Testis (tissue), 3 donors: ENCODE measurements around the gene SOCS7. TPM values are rescaled to one million over a fixed set of nuclear protein-coding genes. Genes with fewer than 3 reads are reported as not detected.

Experiments
- DNase-seq: peaks from one replicate; pipeline ENCODE4 v3.0.0-alpha.2; 2019
- H3K27ac ChIP-seq, 2 donors: fragments of 200-600 bp; sonication (generic); one replicate each; pipeline ENCODE4 v1.5.1; 2019
- H3K27me3 ChIP-seq: fragments of 200-600 bp; sonication (generic); one replicate; pipeline ENCODE4 v1.5.1; 2019
- H3K36me3 ChIP-seq: fragments of 200-600 bp; sonication (generic); one replicate; pipeline ENCODE4 v1.5.1; 2017; ENCODE audit warnings: low read depth; ENCODE audit errors: missing control alignments
- H3K4me1 ChIP-seq: fragments of 200-600 bp; sonication (generic); one replicate; pipeline ENCODE4 v1.5.1; 2019
- H3K4me3 ChIP-seq, 2 donors: fragments of 200-600 bp; sonication (generic); one replicate each; pipeline ENCODE4 v1.5.1; 2017 to 2019
- H3K9me3 ChIP-seq: fragments of 200-600 bp; sonication (generic); one replicate; pipeline ENCODE4 v1.5.1; 2017
- CTCF ChIP-seq, 3 experiments: fragments of 450-650 bp in 2 of 3; fragments of 200-600 bp in 1 of 3; sonication (generic) in 1 of 3; IDR thresholded peaks; one replicate each; pipeline ENCODE4 v1.5.1; 2016 to 2019; ENCODE audit warnings: antibody characterized with exemption in 3 of 3, mild to moderate bottlenecking in 2 of 3, moderate library complexity in 1 of 3
- POLR2A ChIP-seq: fragments of 450-650 bp; IDR thresholded peaks from one replicate; pipeline ENCODE4 v1.6.1; 2017; ENCODE audit warnings: antibody characterized with exemption, mild to moderate bottlenecking, moderate library complexity
- WGBS, 2 donors: methylation state at CpG; one replicate each; pipeline ENCODE4 v1.1.5; 2018; 5-methylcytosine and 5-hydroxymethylcytosine counted together
- intact Hi-C: fragments of 100-400 bp; cut with DNase I; formaldehyde crosslinking; loops from one replicate; pipeline ENCODE4 v1.15.1; 2023; ENCODE audit warnings: low total_unique reads
- polyA plus RNA-seq: library from polyadenylated mRNA; stranded (reverse); fragments of 350-450 nt; fragmentation: Illumina TruSeq; extraction: RNeasy Lipid Tissue Mini Kit (QIAGEN cat#74804); gene quantifications from one replicate; pipeline ENCODE4 v1.2.3, GENCODE V29; 2014; ENCODE audit warnings: low read depth, low replicate concordance; ENCODE audit not compliant: insufficient read depth
- total RNA-seq, 2 donors: library from RNA; depleted of rRNA; stranded (reverse); fragments of >200 nt; gene quantifications; one replicate each; pipeline ENCODE4 v1.2.3, GENCODE V29; 2016

The SOCS7 gene
- total and polyA plus RNA-seq, 3 donors from 2014 or later: 74.9 to 132 (median 132) TPM

DNA sequence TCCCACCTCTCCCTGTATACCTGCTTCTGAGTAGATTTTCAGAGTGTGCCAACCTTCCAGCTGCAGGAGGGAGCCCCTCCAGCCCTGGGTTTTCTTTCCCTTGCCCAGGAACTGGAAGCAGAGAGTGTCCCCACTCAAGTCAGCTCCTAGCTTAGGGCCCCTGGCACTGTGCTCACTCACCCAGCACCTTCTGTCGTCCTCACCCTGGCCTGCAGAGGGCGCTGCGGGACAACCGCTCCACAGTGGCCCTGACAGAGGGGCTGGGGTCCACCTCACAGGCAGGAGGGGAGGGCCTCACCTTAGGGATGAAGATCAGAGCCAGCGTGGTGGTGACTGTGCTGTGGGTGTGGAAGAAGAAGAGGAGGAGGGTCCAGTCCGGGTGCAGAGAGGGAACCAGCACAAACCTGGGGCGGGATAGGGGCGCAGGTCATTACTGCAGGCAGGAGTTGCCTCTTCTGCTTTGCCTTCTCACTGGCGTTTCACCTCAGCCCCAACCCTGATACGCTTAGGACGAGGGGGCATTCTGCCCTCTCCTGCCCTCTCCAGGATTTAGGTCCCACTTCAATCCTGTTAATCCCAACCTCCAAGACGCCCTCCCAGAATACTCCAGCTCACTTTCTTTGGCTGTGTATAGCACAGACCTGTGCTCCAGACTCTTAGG, 17.9 kb upstream of the SOCS7 start:
- H3K4me1 ChIP-seq: no peaks in the 10 kb centered on the region
- TF ChIP-seq POLR2A: no peak
- peak; percentile 32 to 51 (median 33) for TF ChIP-seq CTCF (IDR thresholded peaks at IDR 0.05)
- H3K4me3 ChIP-seq: no peak overlapping the region
- no peaks in the 10 kb centered on the region for H3K36me3 ChIP-seq
- 55 to 56% methylated on average over 12 of the region's 12 CpGs for WGBS, 2 donors
- H3K27me3 ChIP-seq: no peaks in the 10 kb centered on the region
- no peaks in the 10 kb centered on the region for H3K9me3 ChIP-seq
- H3K27ac ChIP-seq: no peak overlapping the region
- DNase-seq: peak; percentile 58
- intact Hi-C loops: no loop called here

DNA sequence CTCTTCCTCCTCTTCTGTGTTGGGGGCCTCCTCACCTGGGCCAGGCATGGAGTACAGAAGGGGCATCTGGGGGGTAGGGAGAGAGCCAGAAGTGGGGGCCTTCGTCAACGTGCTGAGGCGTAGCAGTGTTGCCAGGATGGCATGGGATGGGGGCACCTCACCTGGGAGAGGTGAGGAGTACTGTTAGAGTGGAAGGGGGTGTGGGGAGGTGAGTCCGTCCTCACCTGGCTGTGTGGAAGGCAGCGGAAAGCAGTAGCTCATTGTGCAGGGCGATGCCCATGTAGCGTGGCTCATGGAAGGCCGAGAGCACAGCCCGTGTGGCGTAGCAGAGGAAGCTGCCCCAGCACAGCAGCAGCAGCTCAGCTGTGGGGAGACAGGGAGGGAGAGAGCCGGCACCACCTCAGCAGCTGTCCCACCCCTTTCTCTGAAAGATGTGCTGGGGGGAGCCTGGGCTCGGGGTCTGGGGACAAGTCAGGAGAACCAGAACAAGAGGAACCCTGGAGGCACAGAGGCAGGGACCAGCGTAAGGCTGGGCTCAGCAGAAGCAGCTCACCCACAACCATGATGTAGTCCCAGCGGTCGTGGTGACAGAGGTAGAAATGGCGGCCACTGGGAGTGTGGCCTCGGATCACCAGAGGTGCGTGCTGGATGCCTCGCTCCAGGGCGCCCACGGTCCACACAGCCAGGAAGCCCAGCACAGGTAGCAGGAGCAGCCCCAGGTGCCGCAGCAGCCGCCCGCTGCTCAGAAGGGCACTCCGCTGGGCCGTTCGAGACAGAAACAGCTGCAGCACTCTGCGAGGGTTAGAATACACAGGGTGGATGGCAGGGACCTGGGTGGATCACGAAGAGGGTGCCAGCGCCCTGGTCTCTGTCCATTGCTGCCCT, 16.9 kb upstream of the SOCS7 start:
- Histone ChIP-seq H3K27ac (no peak overlapping the region), H3K27me3 (no peaks in the 10 kb centered on the region), H3K4me1 (no peaks in the 10 kb centered on the region), H3K36me3 (no peaks in the 10 kb centered on the region), H3K9me3 (no peaks in the 10 kb centered on the region), H3K4me3 (no peak overlapping the region)
- no peak for DNase-seq
- intact Hi-C loops: no loop called here
- WGBS, 2 donors: 85 to 89% methylated on average over 17 to 30 of the region's 30 CpGs
- no peak for TF ChIP-seq POLR2A
- TF ChIP-seq CTCF (IDR thresholded peaks at IDR 0.05): no peak

GRCh38 chr17:38336838-38337237, 14.8 kb upstream of the SOCS7 start:
- H3K9me3 ChIP-seq: no peaks in the 10 kb centered on the region
- TF ChIP-seq POLR2A (no peak), CTCF (IDR thresholded peaks at IDR 0.05) (no peak)
- H3K4me3 ChIP-seq: no peak overlapping the region
- DNase-seq: no peak
- no peaks in the 10 kb centered on the region for H3K4me1 ChIP-seq
- 96 to 97% methylated on average over 4 to 11 of the region's 11 CpGs for whole genome bisulfite sequencing, 2 donors
- H3K27me3 ChIP-seq: no peaks in the 10 kb centered on the region
- no peaks in the 10 kb centered on the region for H3K36me3 ChIP-seq
- no peak overlapping the region for H3K27ac ChIP-seq
- intact Hi-C loops: no loop called here

- Histone ChIP-seq H3K36me3 (no peaks in the 10 kb centered on the region), H3K27ac (no peak overlapping the region), H3K4me3 (no peak overlapping the region), H3K27me3 (no peaks in the 10 kb centered on the region), H3K4me1 (no peaks in the 10 kb centered on the region), H3K9me3 (no peaks in the 10 kb centered on the region)
- intact Hi-C loops: no loop called here
- no peak for TF ChIP-seq POLR2A
- TF ChIP-seq CTCF (IDR thresholded peaks at IDR 0.05): no peak
- WGBS, 2 donors: 79% methylated on average over 5 of the region's 5 CpGs
- no peak for DNase-seq
These were observed 13.6 kb upstream of the SOCS7 start for GRCh38 chr17:38338053-38338452.
